RCC 7860 (cell line): Measurements from ENCODE around the gene RNF20.
"Not testable (repeated sequence)": the region's sequence is repeated elsewhere in the genome, so short reads cannot be mapped to it uniquely, and the experiment has no call there.

Experiments
- DNase-seq: peaks from one replicate; pipeline ENCODE4 v3.0.0-alpha.2; 2015; ENCODE audit warnings: low spot score
- FAIRE-seq: peaks from 2 replicates; lab custom pipeline; 2012; peaks lifted over from hg19 to GRCh38; lab: Jason Lieb, UNC

The RNF20 gene

GRCh38 chr9:101533334-101534204 lies at the start of gene RNF20:
RNF20 (plus strand) TSS chr9:101533853; CDS start chr9:101535424, 1,571 bp downstream.
- peak; percentile 85 for FAIRE-seq
- peak; percentile 97 for DNase-seq

- FAIRE-seq: no peak
Observed at GRCh38 chr9:101484046-101484445, 49.6 kb upstream of the RNF20 start.

GRCh38 chr9:101485924-101486692 lies 47.5 kb upstream of the RNF20 start:
- FAIRE-seq: no peak
- no peak for DNase-seq

More at GRCh38 chr9:101484046-101484445, 49.6 kb upstream of the RNF20 start:
- no peak for DNase-seq

DNA sequence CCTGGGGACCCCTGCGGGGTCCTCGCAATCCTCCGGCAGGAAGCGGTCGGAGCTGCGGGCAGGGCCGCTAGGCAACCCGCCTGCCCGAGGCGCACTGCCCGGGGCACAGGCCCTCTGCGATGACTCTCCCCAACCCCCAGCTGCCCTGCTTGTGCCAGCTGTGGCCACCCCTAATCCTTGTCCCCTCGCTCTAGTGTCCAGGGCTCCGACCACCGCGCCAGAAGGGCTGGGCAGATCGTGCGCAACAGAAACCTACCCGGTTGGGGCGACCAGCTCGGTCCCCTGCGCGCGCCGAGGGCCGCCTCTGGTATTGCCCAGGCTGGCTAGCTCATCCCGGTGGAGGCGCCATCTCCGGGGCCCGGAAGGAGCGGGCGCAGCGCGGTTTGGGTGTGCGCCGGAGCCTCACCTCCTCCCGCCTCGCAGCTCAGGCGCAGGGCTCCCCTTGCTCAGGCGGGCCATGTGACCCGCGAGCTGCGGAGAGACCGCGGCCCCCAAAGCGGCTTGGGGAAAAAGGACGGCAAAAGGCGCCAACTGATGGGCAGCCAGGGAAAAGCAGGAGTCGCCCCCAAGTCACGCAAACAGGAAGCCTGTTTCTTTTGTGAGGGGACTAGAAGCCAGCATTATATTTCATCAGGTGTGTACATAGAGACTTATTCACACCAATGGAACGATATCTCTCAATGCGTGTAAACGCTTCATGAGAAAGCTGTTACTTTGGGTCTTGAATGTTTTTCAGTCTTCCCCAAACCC lies 46.8 kb upstream of the RNF20 start:
- FAIRE-seq: no peak

DNA sequence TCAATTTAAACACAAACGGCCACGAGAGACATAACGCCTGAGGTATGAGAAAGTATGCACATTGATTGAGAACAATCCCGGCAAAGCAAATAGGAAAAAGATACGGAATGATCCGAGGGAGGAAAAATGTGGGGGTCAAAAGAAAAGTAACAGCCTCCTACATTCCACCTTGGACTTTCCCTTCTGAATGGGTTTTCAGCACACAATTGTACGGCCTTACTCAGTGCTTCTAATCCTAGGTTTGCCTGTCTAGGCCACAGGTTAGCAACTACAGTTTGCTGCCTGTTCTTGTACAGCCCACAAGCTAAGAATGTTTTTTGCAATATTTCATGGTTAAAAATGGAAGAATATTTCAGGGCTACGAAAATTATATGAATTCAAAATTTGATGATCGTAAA lies 46.2 kb upstream of the RNF20 start:
- no peak for FAIRE-seq
- DNase-seq: no peak

More for the DNA sequence above, 46.8 kb upstream of the RNF20 start:
- DNase-seq: no peak

DNA sequence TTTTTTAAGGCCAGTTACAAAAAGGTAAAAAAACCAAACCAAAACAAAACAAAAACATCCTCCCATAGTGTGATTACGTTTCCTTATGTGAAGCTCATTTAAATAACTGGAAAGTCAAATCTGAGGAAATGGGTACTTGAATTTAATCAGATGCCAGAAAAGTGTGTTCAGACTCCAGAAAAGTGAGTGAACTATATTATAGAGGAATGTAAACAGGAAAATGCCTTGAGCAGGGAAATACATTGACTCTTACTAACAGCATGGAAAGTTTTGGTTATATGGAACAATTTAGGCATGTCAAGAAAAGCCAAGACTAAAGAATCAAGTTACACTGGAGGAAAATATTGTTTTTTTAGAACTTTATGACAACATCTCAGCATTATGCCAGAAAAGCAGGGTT lies 37.8 kb upstream of the RNF20 start:
- no peak for FAIRE-seq
- no peak for DNase-seq

DNA sequence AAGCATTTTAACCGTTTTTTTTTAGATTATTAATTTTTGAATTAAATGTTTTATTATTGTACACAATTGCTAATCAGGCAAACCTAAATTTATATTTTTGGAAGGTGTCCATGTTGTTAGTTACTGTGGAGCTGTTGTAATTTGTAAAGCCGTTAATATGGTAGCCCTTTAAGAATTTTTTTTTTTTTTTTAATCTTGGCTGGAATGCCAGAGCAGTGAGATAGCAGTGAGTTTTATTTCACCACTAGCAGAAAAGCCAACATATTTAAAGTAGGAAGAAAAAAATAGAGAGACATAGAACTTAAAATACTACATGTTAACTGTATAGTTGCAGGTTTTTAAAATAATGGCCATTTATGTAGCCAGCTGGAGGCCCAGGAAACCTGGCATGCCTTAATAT lies 35.3 kb upstream of the RNF20 start:
- no peak for FAIRE-seq
- DNase-seq: no peak

GRCh38 chr9:101504188-101504587 lies 29.5 kb upstream of the RNF20 start:
- no peak for DNase-seq
- FAIRE-seq: no peak

- no peak for FAIRE-seq
Observed at GRCh38 chr9:101508211-101508610, 25.4 kb upstream of the RNF20 start.

DNA sequence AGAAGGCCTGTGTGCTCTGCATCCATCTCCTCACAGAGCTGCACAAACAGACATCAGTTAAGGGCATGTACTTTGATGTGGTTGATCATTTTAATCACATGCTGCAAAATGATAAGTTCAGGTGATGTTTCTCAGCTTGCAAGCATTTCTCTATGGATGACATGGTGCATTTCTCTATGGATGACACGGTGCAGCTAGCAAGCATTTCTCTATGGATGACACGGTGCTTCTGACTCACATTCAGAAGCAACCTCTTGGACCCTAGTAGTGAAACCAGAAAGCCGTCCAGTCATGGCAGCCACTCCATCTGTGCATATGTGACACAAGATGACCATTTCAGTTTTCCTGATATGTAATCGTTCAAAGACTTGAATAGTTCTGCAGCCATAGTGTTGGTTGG lies 24.1 kb upstream of the RNF20 start:
- FAIRE-seq (no peak), DNase-seq (no peak)

More at GRCh38 chr9:101508211-101508610, 25.4 kb upstream of the RNF20 start:
- no peak for DNase-seq

DNA sequence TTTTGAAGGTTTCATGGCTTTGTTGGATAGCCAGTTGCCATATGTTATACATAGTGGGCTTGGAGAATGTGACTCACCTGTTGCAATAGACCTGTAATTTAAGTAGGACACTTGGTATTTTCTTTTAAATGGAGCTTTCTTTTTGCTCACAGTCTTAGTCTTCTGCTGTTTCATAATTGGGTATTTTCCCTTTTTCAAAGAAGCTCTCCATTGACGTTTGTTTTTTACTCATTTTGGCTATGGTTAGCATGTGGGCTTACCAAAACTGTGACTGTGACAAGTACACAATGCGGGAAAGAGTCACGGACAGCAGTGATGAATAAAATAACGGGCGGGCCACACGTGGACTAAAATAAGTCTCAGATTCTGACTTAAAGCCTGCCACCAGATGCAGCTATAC lies 23.2 kb upstream of the RNF20 start:
- FAIRE-seq (no peak), DNase-seq (no peak)

GRCh38 chr9:101511009-101511408 lies 22.6 kb upstream of the RNF20 start:
- no peak for DNase-seq
- FAIRE-seq: no peak

DNA sequence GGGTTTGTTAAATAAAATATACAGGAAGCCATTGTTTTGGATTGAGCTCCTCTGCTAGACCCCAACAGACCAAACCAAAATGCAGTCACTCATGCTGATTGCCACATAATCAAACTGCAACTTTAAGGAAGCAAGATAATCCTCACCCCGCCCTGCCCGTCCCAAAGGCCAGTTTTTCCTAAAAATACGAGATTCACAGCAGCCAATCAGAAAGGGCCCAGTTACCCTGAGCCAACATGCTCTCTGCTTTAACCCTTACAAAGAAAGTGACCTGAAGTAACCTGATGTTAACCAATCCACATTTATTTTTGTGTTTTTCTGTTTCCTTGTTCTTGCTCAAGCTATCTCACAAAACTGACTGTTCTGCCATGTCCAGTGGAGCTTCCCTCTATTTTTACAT lies 21.5 kb upstream of the RNF20 start:
- no peak for FAIRE-seq

GRCh38 chr9:101513351-101513750 lies 20.3 kb upstream of the RNF20 start:
- FAIRE-seq (no peak), DNase-seq (no peak)

More for the DNA sequence above, 21.5 kb upstream of the RNF20 start:
- DNase-seq: no peak

- FAIRE-seq: no peak
- DNase-seq: no peak
Observed at GRCh38 chr9:101514071-101514470, 19.6 kb upstream of the RNF20 start.

- FAIRE-seq (no peak), DNase-seq (no peak)
Observed at GRCh38 chr9:101516655-101517054, 17.0 kb upstream of the RNF20 start.

- not testable (repeated sequence) for FAIRE-seq, DNase-seq
Observed at GRCh38 chr9:101518489-101518888, 15.2 kb upstream of the RNF20 start.

DNA sequence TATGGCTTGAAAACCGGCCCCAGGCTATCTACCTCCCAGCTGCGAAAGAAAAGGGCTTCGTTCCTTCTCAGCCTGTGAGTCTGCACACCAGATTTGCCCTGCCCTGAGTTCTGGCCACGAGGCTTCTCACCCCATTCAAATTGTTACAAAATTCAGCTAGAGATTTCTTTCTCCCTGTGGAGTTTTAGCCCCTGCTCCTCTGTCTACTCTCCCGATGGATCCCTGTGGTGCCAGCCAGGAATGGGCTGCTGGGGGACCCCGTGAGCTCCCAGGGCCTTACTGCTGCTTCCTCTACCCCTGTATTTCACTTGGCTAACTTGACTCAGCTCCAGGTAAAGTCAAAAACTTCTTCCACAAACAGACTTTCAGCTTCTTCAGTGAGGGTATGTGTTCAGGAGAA lies 9.3 kb upstream of the RNF20 start:
- FAIRE-seq: no peak
- no peak for DNase-seq

DNA sequence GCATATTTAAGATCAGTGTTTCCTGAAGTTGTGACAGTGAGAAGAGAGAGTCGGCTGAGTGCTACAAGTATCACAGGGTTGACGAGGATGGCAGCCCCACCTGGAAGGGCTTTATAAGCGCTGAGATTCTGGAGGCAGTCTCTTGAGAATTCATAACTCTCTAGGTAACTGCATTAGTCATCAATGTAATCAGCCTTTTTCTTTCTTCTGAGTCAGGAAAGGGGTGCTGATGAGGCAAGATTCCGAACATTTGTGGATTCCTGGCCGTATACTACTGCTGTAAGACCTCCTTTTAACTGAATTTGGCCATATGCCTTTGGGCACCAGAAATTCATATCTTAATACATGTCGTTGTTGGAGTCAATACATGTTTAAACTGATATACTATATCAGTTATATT lies 6.6 kb upstream of the RNF20 start:
- FAIRE-seq (no peak), DNase-seq (no peak)

GRCh38 chr9:101528015-101528414 lies 5.6 kb upstream of the RNF20 start:
- no peak for DNase-seq
- no peak for FAIRE-seq

DNA sequence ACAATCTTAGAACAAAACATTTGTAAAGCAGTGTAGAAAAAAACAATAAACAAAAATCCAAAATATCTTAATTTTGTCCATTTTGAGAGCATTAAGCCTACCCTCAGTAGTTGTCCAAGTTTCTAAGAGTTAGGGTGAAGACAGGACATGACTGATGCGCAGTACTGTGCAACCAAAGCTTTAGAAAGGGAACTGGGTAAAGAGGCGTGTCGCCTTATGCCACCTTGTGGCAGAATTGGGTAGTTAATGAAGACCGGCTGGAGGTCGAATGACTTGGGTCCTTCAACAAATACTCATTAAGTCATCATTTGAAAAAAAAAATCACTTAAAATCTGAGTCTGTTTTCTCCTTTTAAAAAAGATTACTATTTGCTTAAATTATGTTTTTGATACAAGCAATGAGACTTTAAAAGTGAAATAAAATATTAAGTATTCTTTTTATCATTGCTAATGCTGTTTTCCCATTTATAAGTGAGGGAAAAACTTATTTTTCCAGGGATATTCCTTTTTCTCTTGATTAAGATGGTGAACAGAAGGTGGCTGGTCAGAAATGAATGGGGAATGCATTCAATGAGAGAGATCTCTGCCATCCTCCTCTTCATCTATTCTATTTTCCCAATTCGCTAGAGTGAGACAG lies 3.5 kb upstream of the RNF20 start:
- FAIRE-seq: peak; percentile 77
- peak; percentile 45 for DNase-seq
